ENCODE measurements around the gene MTHFD1L. TPM values are rescaled to one million over a fixed set of nuclear protein-coding genes. Genes with fewer than 3 reads are reported as not detected.

MTHFD1L gene
- total and polyA plus RNA-seq, 2 of the 8 experiments (the other 6 are each of a cell fraction or from before 2014, with no cell fraction given) = 29.2 to 105 TPM

DNA sequence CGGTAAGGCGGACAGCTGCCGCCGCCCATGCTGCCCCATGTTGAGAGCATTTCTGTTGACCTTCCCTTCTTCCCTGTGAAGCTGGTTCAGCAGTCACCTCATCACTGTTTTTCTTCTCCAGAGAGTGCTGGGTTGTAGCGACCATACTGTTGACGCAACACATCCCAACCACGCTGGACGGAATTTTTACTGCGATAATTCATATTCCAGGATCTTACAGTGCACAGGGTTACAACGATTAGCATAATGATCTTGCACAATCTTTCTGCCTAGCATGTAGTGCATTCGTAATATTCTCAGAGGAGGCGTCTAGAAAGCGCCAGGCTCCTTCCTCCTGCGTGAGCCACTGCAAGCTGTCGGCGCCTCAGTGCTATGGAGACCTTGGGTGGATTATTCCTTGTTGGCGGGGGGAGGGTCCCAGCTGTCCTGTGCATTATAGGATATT, 137.0 kb downstream of the MTHFD1L start:
- Histone ChIP-seq H3K23me2 (ENCODE audit: low read depth, low read length) (no peaks in the 10 kb centered on the region), H4K91ac (replicated peaks; ENCODE audit: insufficient read length, low read length) (no peak overlapping the region), H2BK15ac (ENCODE audit: low read length) (no peak overlapping the region), H3K4me3 (ENCODE audit: extremely low read depth in 1 of 4, insufficient read depth in 2 of 4, low read depth in 3 of 4, low read length in 4 of 4) (no peak overlapping the region), H3K9ac (replicated peaks in 1 of 4; ENCODE audit: extremely low read depth in 1 of 4, low read depth in 3 of 4, low read length in 3 of 4) (no peak overlapping the region), H4K8ac (ENCODE audit: extremely low read depth, insufficient read depth, low read length) (no peak overlapping the region), H3K79me2 (ENCODE audit: control insufficient read depth in 1 of 2, insufficient read depth in 2 of 2, low read length in 2 of 2) (no peaks in the 10 kb centered on the region), H4K20me1 (replicated peaks in 1 of 2; ENCODE audit: control insufficient read depth in 1 of 2, insufficient read depth in 2 of 2, low read length in 2 of 2) (no peaks in the 10 kb centered on the region), H2BK120ac (replicated peaks; ENCODE audit: low read depth, low read length) (no peak overlapping the region), H3K9me3 (ENCODE audit: insufficient read depth in 2 of 2, low read depth in 1 of 2, low read length in 1 of 2) (no peaks in the 10 kb centered on the region), H2BK20ac (ENCODE audit: low read length) (no peak overlapping the region), H3K18ac (ENCODE audit: extremely low read depth, low read length) (no peak overlapping the region), H3K4me2 (ENCODE audit: insufficient read depth in 1 of 2, low read depth in 2 of 2, low read length in 2 of 2) (no peak overlapping the region), H2BK12ac (ENCODE audit: low read depth, low read length) (no peak overlapping the region), H3K36me3 (ENCODE audit: control insufficient read depth in 2 of 4, insufficient read depth in 4 of 4, low read length in 3 of 4) (no peaks in the 10 kb centered on the region), H3K27ac (ENCODE audit: low read depth, low read length) (no peak overlapping the region), H4K5ac (ENCODE audit: insufficient read length, low read depth, low read length) (no peak overlapping the region), H2AK5ac (ENCODE audit: low read depth, low read length) (no peak overlapping the region), H3K4me1 (replicated peaks in 1 of 4; ENCODE audit: control insufficient read depth in 3 of 4, insufficient read depth in 4 of 4, low read length in 3 of 4) (peaks cover 0 to 5% (median 0%) of the 10 kb centered on the region in 4 experiments; a peak in 4 of 7 replicates), H3K14ac (ENCODE audit: insufficient read length) (no peak overlapping the region), H3K23ac (ENCODE audit: insufficient read length) (no peak overlapping the region), H2BK5ac (ENCODE audit: low read depth, low read length) (no peak overlapping the region), H3K56ac (replicated peaks; ENCODE audit: insufficient read length, low read depth, low read length) (no peak overlapping the region), H2AFZ (ENCODE audit: low read length) (no peak overlapping the region), H3K4ac (replicated peaks; ENCODE audit: insufficient read length, low read depth, low read length) (no peak overlapping the region), H3K27me3 (replicated peaks in 1 of 4; ENCODE audit: control insufficient read depth in 3 of 4, extremely low read depth in 1 of 4, insufficient read depth in 3 of 4, low read length in 3 of 4) (no peaks in the 10 kb centered on the region), H3K79me1 (ENCODE audit: low read depth, low read length) (no peaks in the 10 kb centered on the region)
- no peak for FAIRE-seq
- WGBS, 2 experiments (ENCODE audit: extremely low coverage in 1 of 2, insufficient coverage in 1 of 2, insufficient read length in 1 of 2, insufficient replicate concordance in 2 of 2, low coverage in 1 of 2, low lambda C conversion rate in 2 of 2, missing lambda C conversion rate in 1 of 2) = 93% methylated on average over 17 of the region's 17 CpGs; no CpG with 5 or more reads in 1 of the 2 experiments
- CTCF ChIA-PET (ENCODE audit: partially characterized antibody) = interaction anchor here (1.1 to 1.2 kb wide), 2 partner anchors 73 to 332 kb away, joined by 3 read pairs; no protein-coding TSS in a partner anchor
- POLR2A ChIA-PET (ENCODE audit: partially characterized antibody) = no interaction called here
- TF ChIP-seq NANOG (IDR thresholded peaks at IDR 0.05; ENCODE audit: insufficient read depth, low read depth, low read length, poor library complexity, severe bottlenecking) = no peak
- TF ChIP-seq TAF7 (optimal IDR thresholded peaks at IDR 0.05; ENCODE audit: borderline replicate concordance, low read depth, low read length) = no peak
- no peak for DNase-seq (ENCODE audit: low read depth in 1 of 2, low spot score in 2 of 2)

All from H1 (cell line).